Measurements from ENCODE around the gene VRK1.

VRK1 gene

DNA sequence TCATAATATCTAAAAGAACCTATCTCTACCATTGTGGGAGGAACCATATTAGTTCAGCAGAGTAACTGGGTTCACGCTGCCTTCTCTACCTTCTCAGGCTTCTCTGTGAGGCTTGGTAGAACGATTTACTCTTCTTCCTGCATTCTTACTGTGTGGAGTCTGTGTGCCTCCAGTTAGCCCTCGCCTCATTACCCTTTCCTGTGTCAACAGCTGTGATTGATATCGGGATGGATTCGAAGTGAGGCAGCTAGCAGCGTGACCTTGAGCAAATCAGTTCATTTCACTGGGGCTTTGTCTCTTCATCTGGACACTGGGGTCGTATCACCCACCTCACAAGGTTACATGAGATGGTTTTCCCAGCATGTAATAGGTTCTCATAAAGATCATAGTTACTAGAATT is 4.6 kb upstream of the VRK1 start:
- DNase-seq, result no peak

DNA sequence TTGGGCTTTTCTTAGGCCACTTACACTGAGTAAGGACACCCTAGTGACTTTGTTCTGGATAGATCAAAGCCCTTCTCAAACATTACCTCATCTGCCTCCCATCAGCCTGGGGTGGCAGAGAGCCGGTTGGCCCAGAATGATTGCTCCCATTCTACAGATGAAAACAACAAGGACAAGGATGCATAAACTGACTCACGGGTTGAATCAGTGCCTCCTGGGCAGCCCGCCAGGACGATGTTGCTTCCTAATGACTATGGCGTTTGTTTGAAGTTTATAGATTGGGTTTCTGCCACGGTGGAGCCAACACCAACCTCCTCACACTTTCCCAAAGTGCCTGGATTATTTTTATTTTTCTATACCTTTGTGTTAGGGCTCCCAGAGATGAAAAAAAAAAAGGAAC is 3.6 kb upstream of the VRK1 start:
- no peak for DNase-seq

DNA sequence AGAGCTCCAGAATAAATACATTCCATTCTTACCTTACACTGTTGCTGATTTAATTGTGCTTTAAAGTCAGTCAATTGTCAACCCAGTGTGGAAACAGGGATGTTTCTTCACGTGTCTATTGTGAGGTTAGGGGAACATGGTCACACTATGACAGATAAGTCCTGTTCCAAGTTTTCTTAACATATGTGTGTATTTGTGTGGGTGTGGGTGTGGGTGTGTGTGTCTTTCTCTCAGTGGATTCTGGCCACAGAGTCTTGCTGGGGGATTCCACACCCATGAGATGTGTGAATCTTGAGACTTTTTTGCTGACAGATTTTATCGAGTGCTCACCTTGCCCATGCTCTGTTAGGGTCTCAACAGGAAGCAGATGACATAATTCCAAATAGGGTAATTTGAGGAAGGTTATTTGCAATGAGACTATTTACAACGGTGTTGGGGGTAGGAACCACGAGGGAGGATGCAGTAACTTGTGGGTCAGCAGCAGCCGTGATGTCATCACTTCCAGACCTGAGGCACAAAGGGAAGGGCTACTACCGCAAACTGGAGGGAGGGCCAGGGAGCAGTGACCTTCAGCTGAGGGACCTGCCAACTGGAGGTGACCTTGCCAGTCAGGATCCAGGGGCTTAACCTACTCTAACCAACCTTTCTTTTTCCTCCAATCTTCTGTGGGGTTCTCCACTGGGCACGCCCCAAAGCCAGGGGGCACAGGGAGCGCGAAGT is 1.9 kb upstream of the VRK1 start:
- DNase-seq, result no peak

DNA sequence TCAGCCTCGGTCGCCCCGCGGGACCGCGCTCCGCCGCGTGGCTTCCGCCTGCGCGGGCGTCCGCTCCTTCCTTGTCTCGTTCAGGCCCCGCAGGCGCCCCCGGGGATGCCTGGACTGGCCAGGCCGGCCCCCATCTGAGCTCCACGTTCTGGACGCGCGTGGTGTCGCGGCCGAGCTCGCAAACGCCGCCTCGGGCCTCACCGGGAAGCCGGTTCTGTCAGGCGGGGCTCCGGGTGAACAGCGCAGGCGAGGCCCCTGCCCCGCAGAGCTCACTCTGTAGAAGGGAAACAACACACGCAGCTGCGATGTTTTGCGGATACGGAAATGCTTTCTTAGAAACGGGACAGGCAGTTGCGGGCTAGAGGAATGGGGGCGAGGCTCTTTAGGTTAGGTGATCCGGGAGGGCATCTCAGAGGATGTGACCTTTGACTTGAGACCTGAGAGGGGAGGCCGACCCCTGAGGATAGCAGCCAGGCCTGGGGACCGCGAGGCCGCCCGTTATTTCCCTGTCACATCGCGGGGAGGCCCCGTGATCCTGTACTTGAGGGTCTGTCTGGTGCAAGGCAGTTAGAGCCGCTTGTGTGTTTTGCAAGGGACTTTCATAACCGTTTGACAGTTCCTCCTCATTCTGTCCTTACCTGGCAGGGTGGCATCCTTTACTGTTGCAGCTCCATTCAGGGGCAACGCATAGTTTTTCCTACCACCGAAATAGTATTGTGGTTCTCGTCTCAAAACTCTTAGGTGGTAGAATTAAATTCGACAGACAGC is 584 bp downstream of the VRK1 start:
- peak; percentile 45 for DNase-seq

DNA sequence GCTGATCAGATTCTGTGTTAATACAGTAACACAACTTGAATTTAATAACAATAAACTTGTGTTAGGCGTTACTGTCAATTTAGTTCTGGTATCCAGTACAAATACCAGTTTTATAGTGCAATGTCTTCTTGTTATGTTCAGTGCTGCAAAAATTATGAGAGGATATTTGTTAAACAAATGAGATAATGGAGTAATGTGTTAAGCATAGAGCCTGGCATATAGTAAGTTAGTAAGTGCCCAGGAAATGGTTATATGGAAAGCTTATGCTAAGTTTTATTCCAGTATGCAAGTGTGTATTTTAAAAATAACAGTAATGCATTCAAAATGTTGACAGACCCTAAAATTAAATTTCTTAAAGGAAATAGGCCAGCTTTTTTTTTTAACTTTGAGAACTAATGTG is 1.8 kb downstream of the VRK1 start:
- no peak for DNase-seq

DNA sequence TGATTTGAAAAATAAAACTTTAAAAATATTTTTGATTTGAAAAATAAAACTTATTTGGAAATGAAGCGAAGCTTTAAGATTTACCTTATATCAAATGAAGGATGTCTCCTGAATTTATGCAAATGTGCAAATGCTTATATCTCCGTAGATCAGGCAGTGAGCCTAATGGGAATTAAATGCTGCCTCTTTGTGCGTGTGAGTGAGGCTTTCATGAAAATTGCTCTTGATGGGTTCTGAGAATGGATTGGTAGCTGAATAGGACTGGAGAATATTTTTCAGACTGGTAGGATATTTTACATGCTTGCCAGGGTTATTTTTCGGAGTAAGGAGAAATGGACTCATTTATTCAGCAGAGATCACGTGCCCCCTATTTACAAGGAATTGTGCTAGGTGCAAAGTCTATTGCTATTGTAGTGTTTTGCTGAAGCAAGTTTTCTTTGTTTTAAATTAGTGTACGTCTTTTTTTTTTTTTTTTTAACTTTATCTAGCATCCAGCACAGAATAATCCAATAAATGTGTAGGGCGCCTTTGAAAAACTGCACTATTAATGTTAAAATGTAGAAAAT is 2.4 kb downstream of the VRK1 start:
- no peak for DNase-seq

DNA sequence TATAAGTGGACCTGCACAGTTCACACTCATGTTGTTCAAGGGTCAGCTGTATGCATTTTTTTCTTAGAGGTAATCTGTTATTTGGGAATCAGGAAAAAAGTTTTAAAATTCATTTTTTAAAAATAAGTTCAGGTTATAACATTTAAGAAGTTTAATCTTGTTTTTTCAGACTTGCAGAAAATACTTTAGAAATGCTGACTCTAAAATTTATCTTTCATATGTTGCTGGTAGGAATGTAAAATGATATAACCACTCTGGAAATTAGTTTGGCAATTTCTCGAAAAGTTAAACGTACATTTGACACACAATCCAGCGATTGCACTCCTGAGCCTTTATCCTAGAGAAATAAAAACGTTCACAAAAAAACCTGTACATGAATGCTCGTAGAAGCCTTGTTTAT is 4.7 kb downstream of the VRK1 start:
- DNase-seq, result no peak

DNA sequence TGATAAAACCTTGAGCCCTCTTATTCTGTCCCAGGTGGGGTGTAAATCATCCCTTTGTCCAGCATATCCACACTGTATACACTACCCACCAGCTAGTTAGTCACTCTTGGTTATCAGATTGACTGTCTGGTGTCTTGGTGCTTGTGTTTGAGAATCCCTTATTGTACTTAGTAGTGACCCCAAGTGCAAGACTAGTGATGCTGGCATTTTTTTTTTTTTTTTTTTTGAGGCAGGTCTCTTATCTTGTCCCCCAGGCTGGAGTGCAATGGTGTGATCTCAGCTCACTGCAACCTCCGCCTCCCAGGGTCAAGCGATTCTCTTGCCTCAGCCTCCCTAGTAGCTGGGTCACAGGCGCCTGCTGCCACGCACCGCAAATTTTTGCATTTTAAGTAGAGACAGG is 5.8 kb downstream of the VRK1 start:
- peak; percentile 79 for DNase-seq

DNA sequence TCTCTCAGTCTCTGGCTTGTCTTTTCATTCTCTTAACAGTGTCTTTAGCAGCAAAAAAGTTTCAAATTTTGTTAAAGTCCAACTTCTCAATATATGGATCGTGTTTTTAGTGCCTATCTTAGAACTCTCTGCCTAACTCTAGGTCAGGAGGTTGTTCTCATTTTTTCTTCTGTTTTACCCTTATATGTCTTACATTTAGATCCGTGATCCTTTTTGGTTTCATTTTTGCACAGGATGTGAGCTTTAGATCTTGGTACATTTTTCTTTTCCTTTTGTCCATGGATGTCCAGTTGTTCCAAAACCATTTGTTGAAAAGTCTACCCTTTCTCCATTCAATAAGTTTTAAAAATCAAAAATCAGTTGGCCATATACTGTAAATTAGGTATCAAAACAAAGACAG is 6.8 kb downstream of the VRK1 start:
- DNase-seq, result no peak

DNA sequence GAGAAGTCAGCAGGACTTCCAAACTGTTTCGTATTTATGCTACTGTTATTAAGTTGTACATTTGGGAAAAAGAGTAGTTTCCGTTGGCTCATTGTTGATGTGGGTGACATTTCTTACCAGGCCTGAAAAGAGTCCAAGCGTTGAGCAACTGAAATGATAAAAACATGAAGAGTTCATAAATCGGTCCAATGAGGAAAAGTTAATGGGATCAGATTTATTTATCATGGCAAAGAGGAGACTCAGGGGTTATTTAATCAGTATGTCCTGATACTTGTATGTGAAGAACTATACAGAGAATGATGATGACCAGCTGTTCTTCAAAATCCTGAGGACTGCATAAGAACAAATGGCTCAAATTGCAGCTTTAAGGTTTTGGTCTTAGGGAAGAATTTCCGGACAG is 7.7 kb downstream of the VRK1 start:
- no peak for DNase-seq

DNA sequence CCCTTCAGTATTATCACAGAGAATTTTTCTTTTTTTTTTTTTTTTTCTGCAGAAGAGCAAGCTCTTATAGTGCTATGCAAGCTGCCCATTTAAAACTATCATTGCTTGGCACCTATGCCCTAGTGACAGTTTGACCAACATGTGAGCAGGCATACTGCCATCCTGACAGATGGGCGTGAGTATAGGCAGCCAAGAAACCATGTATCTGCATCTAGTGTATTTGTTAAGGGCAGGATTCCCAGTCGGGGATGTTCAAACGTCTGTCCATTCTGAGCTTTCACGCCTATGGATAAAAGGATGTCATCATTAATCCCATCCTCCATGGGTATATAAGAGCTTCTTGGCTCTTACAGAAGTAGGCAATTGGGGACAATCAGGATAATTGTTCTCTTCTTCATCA is 8.8 kb downstream of the VRK1 start:
- no peak for DNase-seq

DNA sequence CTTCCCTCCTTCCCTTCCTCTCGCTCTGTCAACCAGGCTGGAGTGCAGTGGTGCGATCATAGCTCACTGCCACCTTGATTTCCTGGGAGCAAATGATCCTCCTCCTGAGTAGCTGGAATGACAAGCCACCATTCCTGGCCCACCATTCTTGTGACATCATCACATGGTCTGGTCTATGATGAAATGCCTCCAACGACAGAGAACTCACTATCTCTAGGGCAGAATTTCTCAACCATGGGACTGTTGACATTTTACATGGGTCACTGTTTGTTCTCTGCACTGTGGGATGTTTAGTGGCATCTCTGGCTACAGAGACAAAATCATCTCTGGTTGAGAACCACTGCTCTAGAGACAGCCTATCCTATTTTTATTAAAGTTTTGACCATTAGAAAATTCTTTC is 9.7 kb downstream of the VRK1 start:
- DNase-seq, result no peak

DNA sequence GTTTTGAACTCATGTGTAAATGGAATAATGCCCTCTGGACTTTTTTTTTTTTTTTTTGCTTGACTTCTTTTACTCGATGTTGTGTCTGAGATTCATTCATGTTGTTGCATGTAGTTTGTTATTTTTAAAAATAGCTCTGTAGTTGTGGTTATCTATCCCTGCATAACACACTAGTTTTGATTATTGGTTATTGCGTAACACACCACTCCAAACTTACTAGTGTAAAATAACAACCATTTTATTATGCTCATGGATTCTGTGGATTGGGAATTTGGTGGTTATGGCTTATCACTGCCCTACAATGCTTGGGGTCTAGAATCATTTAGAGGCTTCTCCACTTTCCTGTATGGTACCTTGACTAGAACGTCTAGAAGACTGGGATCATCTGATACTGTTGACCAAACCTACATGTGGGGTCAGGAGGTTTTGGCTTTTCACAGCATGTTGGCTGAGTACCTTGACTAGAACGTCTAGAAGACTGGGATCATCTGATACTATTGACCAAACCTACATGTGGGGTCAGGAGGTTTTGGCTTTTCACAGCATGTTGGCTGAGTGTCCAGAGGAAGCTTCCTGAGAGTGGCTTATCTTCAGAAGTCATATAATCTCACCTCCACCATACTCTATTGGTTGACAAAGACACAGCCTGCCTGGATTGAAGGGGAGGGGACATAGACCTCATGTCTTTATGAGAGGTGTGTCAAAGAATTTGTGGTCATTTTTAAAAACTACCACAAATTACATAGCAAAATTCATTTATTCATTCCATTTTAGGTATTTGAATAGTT is 11.6 kb downstream of the VRK1 start:
- peak; percentile 58 for DNase-seq

DNA sequence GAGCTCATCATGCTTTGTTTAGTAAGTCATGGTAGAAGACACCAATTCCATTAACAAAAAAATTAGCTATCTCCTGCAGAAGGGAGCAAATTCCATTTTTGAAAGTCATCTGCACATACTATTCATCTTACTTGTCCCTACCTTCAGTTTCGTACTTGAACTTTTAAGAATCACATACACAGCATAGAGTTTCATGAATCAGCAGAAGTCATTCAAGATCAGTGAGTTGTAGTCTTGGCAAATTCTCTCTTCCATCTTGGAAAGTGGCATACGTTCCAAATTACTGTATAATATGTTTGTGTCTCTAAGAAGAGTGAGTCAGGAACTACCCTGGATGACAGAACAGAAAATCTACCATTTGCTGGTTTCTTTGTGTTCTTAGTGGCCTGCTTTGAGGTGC is 14.1 kb downstream of the VRK1 start:
- no peak for DNase-seq

DNA sequence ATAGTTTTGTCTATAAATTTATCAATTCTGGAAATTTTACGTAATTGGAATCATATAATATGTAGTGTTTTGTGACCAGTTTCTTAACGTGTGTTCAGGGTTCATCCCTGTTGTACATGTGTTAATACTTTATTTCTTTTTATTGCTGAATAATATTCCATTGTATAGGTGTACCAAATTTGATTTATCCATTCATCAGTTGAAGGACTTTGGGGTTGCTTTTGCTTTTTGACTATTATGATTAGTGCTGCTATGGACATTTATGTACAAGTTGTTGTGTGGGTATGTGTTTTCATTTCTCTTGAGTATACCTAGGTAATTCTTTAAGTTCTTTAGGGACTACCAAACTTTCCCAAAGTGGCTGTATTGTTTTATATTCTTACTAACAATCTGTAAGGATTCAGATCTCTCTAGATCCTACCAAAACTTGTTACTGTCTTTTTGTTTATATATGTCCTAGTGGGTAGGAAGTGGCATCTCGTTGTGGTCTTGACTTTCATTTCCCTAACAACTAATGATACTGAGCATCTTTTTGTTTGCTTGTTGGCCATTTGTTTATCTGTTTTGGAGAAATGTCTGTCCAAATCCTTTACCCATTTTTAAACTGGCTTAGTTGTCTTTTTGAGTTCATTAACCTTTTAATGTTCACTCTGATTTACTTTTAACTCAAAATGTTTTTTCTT is 14.9 kb downstream of the VRK1 start:
- no peak for DNase-seq

DNA sequence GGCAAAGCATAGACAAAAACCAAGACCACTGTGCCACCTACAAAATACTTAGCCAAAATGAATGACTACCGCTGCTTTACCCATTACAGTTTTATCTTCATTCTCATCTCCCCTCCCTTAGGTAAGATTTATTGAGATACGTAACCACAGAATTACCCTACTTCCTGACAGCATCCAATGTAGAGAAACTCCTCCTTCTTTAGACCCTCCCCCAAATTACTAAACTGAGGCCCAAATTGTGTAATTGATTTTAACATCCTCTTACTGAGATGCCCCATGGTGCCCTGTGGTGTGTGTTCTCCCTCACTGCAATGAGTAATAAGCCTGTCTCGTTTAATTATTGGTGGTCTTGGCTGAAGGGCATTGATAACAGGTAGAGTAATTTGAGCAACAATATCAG is 19.1 kb downstream of the VRK1 start:
- no peak for DNase-seq

DNA sequence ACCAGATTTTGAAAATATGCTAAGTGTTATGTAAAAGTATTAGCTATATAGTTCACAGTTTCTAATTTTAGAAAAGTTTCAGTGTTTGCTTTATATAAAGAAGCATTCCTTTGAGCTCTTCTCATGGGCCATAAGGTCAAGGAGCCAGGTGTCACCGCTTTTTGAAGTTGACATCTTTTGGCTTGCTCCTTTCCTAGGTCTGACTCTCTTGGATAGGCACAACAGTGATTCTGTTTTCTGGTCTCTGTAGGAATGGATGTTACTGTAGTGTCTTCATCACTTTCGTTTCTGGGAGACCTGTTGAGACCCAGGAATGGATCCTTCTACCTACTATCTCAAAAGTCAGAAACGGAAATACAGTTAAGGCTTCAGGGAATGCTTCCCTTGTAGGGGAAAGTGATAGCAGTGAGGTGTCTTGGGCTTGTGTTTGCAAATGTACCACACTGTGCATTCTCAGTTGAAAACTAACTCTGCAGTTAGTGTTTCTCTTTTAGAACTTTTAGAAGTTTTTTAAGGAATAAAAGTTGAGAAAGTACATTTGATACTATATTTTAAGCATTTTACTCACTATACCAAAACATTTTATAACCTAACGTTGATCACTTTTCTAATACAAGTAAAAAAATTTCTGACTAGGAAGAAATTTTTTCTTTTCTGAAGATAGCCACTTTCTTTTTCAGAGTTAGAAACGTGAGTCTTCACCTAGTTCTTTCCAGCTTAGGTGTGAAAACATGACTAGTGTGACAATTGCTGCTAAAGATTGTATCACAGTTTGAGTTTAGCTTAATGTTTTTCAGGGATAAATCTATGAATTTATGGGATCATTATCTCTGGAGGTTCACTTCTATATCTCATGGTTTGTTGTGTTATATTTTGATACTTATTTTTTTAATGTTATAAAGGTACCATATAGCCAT is 20.8 kb downstream of the VRK1 start:
- no peak for DNase-seq

DNA sequence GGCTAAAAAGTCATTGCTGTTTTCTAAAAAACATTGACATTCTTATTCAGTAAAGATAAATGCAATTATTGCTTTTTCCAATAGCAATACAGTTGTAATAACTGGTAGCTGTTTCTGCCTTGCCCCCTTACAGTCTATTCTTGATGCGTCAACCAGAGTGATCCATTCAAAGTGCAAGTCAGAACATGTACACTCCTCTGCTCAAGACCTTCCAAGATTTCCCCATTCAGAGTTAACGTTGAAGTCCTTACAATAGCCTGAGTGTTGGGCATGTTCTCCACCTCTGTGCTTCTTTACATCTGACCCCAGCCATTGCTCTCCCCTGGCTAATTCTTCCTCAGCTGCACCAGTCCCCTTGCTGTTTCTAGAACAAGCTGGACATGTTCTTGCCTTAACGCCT is 24.3 kb downstream of the VRK1 start:
- no peak for DNase-seq

DNA sequence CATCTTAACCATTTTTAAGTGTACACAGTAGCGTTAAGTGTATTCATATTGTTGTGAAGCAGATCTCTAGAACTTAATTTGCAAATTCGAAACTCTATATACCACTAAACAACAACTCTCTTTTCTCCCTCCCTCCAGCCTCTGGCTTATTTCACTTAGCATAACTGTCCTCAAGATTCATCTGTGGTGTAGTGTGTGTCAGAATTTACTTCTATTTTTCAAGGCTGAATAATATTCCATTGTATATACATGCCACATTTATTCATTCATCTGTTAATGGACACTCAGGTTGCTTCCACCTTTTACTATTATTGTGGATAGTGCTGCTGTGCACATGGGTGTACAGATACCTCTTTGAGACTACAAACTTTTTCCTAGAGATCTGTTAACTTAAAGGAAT is 26.5 kb downstream of the VRK1 start:
- no peak for DNase-seq

DNA sequence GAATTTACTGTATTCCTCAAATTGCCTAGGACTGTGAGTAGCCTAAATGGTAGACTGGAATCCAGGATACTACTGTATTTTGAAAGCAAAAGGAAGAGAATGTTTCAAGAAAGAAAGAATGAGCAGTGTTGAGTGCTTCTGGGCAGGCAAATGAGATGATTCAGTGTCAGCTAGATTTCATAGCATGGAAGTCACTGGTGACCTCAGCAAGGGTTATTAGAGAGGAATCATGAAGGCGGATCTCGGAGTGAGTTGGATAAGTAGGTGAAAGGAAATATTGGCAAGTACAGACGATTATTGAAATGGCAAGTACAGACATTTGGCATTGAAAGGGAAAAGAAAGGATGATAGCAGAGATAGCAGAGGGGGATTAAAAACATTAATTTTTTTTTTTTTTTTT is 27.1 kb downstream of the VRK1 start:
- no peak for DNase-seq

DNA sequence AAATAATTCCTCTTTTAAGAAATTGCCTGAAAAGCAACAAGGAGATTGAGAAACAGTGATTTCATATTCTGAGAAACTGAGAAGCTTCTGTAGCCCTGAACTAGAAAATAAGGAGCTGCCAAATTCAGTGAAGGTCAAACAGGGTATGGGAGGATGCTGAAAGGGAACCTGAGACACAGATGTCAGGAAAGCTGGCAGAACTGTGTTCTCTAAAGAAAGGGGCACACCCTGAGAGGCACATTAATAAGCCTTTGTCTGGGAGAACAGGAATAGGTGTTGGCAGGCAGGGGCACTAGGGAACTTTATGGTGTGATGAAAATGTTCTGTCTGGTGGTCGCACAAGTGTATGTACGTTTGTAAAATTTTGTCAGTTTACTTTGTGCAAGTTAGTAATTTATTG is 29.6 kb downstream of the VRK1 start:
- no peak for DNase-seq

DNA sequence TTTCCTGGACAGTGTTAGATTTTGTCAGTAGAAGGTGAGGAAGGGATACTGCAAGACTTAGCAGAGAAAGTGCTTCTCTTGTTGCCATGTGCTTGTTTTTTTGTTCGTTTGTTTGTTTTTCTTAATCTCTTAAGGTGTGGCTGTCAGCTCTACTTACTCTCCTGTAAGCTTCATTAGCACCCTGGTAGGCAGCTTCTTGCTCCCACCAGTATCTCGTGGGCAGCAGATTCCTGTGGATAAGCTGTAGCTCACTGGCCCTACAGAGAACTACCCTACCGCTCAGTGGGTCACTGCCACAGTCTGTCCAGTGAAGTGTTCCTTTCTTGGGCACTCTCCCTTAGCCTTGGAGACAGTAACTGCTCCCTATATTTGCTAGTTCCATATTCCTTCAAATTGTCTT is 30.1 kb downstream of the VRK1 start:
- no peak for DNase-seq

Data from hematopoietic multipotent progenitor cell treated with erythropoietin and hydrocortisone succinate and interleukin-3 and kit ligand, for 8 days (in vitro differentiated cells).